Erythroblast (primary cell): ENCODE results near the gene FN1.

Source experiments
- GATA1 ChIP-seq: IDR thresholded peaks from 2 replicates; pipeline ENCODE4 v1.6.1; 2011; ENCODE audit warnings: low read depth, mild to moderate bottlenecking, control low read depth, low read length, moderate library complexity
- POLR2A ChIP-seq: IDR thresholded peaks from 2 replicates; pipeline ENCODE4 v1.6.1; 2011; ENCODE audit warnings: mild to moderate bottlenecking, low read length

GRCh38 chr2:215382011-215382410 is 53.9 kb downstream of the FN1 start:
- TF ChIP-seq POLR2A, result no peak
- no peak for TF ChIP-seq GATA1
